IMR-90 (cell line): ENCODE measurements around the gene CLPX.

Source experiments
- CHD1 ChIP-seq: IDR thresholded peaks from 2 replicates; pipeline ENCODE4 v1.6.1; 2012; ENCODE audit warnings: low read depth, low read length, improper control_type of control experiment
- POLR2A ChIP-seq: IDR thresholded peaks from 2 replicates; pipeline ENCODE4 v1.6.1; 2012; ENCODE audit warnings: mild to moderate bottlenecking, low read depth, low read length
- RCOR1 ChIP-seq: IDR thresholded peaks from 2 replicates; pipeline ENCODE4 v1.6.1; 2012; ENCODE audit warnings: mild to moderate bottlenecking, low read length, improper control_type of control experiment; ENCODE audit not compliant: insufficient replicate concordance
- TF ChIP-seq, protein P1 (sequence below): conservative IDR thresholded peaks from 2 replicates; pipeline ENCODE4 v1.5.1; 2012; ENCODE audit warnings: mild to moderate bottlenecking, low read depth, low read length, improper control_type of control experiment

DNA sequence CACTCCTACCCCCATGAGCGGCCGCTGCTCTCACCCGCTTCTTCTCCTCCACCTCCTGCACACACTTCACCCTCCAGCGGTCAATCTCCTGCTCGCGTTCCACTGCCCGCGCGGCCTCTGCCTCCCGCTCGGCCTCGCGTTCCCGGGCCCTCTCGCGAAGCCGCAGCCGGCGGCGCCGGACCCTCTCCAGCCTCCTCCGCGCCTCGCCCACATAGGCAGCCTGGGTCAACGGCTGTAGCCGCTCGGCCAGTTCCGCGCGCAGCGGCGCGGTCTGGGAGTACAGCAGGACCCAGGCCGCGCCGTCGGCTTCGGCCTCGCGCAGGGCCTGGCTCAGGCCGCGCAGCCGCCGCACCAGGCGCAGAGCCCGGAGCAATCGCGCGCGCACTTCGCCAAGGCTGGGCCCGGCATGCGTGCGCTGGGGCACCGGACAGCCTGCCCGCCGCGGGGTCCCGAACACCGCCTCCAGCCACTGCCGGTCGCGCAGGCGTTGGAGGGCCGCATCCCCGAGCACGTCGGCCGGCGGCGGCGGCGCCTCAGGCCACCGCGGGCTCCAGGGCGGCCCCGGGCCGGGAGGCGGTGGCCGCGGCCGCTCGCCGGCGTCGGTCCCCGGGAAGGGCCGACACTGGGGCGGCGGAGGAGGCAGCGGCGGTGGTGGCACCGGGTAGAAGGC is 52.1 kb downstream of the CLPX start:
- TF ChIP-seq, protein P1, sequence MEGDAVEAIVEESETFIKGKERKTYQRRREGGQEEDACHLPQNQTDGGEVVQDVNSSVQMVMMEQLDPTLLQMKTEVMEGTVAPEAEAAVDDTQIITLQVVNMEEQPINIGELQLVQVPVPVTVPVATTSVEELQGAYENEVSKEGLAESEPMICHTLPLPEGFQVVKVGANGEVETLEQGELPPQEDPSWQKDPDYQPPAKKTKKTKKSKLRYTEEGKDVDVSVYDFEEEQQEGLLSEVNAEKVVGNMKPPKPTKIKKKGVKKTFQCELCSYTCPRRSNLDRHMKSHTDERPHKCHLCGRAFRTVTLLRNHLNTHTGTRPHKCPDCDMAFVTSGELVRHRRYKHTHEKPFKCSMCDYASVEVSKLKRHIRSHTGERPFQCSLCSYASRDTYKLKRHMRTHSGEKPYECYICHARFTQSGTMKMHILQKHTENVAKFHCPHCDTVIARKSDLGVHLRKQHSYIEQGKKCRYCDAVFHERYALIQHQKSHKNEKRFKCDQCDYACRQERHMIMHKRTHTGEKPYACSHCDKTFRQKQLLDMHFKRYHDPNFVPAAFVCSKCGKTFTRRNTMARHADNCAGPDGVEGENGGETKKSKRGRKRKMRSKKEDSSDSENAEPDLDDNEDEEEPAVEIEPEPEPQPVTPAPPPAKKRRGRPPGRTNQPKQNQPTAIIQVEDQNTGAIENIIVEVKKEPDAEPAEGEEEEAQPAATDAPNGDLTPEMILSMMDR, result no peak
- peak; percentile 60; the same call in 1 of the 2 replicates for TF ChIP-seq POLR2A
- no peak for TF ChIP-seq RCOR1
- 0 out of 2 replicates have a peak, but pooled peaks have one; percentile 69 for TF ChIP-seq CHD1
